Type B pancreatic cell (in vitro differentiated cells): ENCODE measurements around the gene POU2AF1. TPM values are rescaled to one million over a fixed set of nuclear protein-coding genes. Genes with fewer than 3 reads are reported as not detected.

Experiments used
- DNase-seq: peaks from one replicate; pipeline ENCODE4 v3.0.0; 2021; ENCODE audit warnings: mixed read lengths; ENCODE audit not compliant: unreplicated experiment; ENCODE audit errors: extremely low spot score
- H3K27ac Mint-ChIP-seq: 2 replicates; pipeline ENCODE4 v1.8.0; 2021; ENCODE audit warnings: mild to moderate bottlenecking, mixed read lengths
- H3K27me3 Mint-ChIP-seq: 2 replicates; pipeline ENCODE4 v1.8.0; 2021; ENCODE audit warnings: mixed read lengths
- H3K36me3 Mint-ChIP-seq: 2 replicates; pipeline ENCODE4 v1.8.0; 2021; ENCODE audit warnings: mixed read lengths
- H3K4me1 Mint-ChIP-seq: one replicate; pipeline ENCODE4 v1.8.0; 2021; ENCODE audit warnings: mixed read lengths; ENCODE audit not compliant: unreplicated experiment
- H3K4me3 Mint-ChIP-seq: 2 replicates; pipeline ENCODE4 v1.8.0; 2021; ENCODE audit warnings: mild to moderate bottlenecking, mixed read lengths
- H3K9me3 Mint-ChIP-seq: 2 replicates; pipeline ENCODE4 v1.8.0; 2021; ENCODE audit warnings: mixed read lengths
- CTCF ChIP-seq: fragments of 200-600 bp; sonication (generic); conservative IDR thresholded peaks from 2 replicates; pipeline ENCODE4 v1.5.0; 2021; ENCODE audit warnings: antibody characterized with exemption, mild to moderate bottlenecking
- total RNA-seq: library from RNA; stranded (reverse); gene quantifications from 2 replicates; pipeline ENCODE4 v1.2.1, GENCODE V29; 2021; ENCODE audit warnings: low replicate concordance

Gene POU2AF1
- total RNA-seq, 1 donor from 2014 or later, result 0.24 TPM

DNA sequence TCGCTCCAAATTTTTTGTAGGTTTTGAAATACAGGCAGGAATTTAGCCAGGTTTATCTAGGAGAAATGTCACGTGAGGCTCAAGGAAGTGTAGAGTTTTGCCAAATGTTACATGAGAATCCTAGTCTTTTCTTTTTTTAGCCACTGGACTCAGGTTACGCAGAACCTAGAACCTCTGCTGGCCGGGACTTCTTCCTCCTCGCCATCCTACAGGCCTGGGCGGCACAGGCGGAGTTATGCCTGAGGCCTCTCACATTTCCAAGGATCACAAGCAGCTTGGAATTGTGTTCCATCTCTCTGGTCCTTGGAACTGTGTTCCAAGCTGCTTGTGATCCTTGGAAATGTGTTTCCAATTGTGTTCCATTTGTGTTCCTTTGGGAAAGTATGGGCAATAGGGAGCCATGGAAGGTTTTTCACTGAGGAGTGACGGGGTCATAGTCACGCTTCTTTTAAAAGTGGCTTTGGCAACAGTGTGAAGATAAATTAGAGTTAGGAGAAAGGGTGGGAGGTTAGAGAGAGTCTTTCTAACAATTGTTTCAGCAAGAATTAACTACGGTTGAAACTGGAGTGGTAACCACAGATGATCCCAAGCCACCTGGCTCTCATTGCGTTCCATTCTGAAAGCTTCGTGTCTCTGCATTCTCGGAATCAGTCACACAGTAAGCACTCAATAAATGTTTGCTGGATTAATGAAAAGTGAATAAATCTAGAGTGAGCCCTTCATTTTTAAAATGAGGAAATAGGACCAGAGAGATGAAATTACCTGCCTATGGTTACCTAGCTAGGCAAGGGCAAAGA is 12.5 kb upstream of the POU2AF1 start:
- no peak for TF ChIP-seq CTCF
- no peaks in the 10 kb centered on the region for H3K27me3 Mint-ChIP-seq

GRCh38 chr11:111388842-111389241 is 9.8 kb upstream of the POU2AF1 start:
- Mint-ChIP-seq H3K4me1 (no peaks in the 10 kb centered on the region), H3K36me3 (no peaks in the 10 kb centered on the region)

More for the DNA sequence above, 12.5 kb upstream of the POU2AF1 start:
- H3K36me3 Mint-ChIP-seq, result no peaks in the 10 kb centered on the region
- DNase-seq, result no peak
- H3K27ac Mint-ChIP-seq, result no peak overlapping the region
- no peaks in the 10 kb centered on the region for H3K4me1 Mint-ChIP-seq
- H3K9me3 Mint-ChIP-seq, result no peaks in the 10 kb centered on the region
- no peak overlapping the region for H3K4me3 Mint-ChIP-seq

GRCh38 chr11:111388420-111388819 is 9.3 kb upstream of the POU2AF1 start:
- no peak for DNase-seq
- H3K4me3 Mint-ChIP-seq, result no peak overlapping the region

More at GRCh38 chr11:111388842-111389241, 9.8 kb upstream of the POU2AF1 start:
- DNase-seq, result no peak
- Mint-ChIP-seq H3K4me3 (no peak overlapping the region), H3K27me3 (no peaks in the 10 kb centered on the region), H3K9me3 (no peaks in the 10 kb centered on the region), H3K27ac (no peak overlapping the region)
- no peak for TF ChIP-seq CTCF

GRCh38 chr11:111387363-111387762 is 8.3 kb upstream of the POU2AF1 start:
- no peak overlapping the region for H3K4me3 Mint-ChIP-seq
- no peak for TF ChIP-seq CTCF

More at GRCh38 chr11:111388420-111388819, 9.3 kb upstream of the POU2AF1 start:
- no peaks in the 10 kb centered on the region for H3K9me3 Mint-ChIP-seq
- TF ChIP-seq CTCF, result no peak
- H3K27me3 Mint-ChIP-seq, result no peaks in the 10 kb centered on the region
- no peak overlapping the region for H3K27ac Mint-ChIP-seq
- H3K4me1 Mint-ChIP-seq, result no peaks in the 10 kb centered on the region
- H3K36me3 Mint-ChIP-seq, result no peaks in the 10 kb centered on the region

GRCh38 chr11:111386611-111387150 is 7.6 kb upstream of the POU2AF1 start:
- Mint-ChIP-seq H3K4me3 (no peak overlapping the region), H3K27ac (no peak overlapping the region), H3K9me3 (no peaks in the 10 kb centered on the region), H3K27me3 (no peaks in the 10 kb centered on the region), H3K36me3 (no peaks in the 10 kb centered on the region), H3K4me1 (no peaks in the 10 kb centered on the region)
- TF ChIP-seq CTCF, result no peak
- DNase-seq, result no peak

More at GRCh38 chr11:111387363-111387762, 8.3 kb upstream of the POU2AF1 start:
- Mint-ChIP-seq H3K36me3 (no peaks in the 10 kb centered on the region), H3K9me3 (no peaks in the 10 kb centered on the region), H3K4me1 (no peaks in the 10 kb centered on the region), H3K27ac (no peak overlapping the region), H3K27me3 (no peaks in the 10 kb centered on the region)
- DNase-seq, result no peak
